Endodermal cell (in vitro differentiated cells): Measurements from ENCODE around the gene STARD8. TPM values are rescaled to one million over a fixed set of nuclear protein-coding genes. Genes with fewer than 3 reads are reported as not detected.
A peak's percentile ranks its signal among the peaks of the same experiment; 100 is the strongest.

ENCODE experiments used
- DNase-seq: peaks from one replicate; pipeline ENCODE4 v3.0.0-alpha.2; 2017
- H3K27ac ChIP-seq: 2 replicates; pipeline ENCODE4 v1.5.1; 2013; ENCODE audit warnings: mild to moderate bottlenecking, low read depth, low read length, moderate library complexity
- H3K27me3 ChIP-seq: 2 replicates; pipeline ENCODE4 v1.6.1; 2013; ENCODE audit warnings: mild to moderate bottlenecking, low read length, moderate library complexity; ENCODE audit not compliant: insufficient read depth, control insufficient read depth, poor library complexity, severe bottlenecking
- H3K36me3 ChIP-seq: 2 replicates; pipeline ENCODE4 v1.7.0; 2013; ENCODE audit warnings: mild to moderate bottlenecking, low read length, moderate library complexity; ENCODE audit not compliant: control insufficient read depth, insufficient read depth
- H3K4me1 ChIP-seq: one replicate; pipeline ENCODE4 v1.7.0; 2013; ENCODE audit warnings: low read length; ENCODE audit not compliant: control insufficient read depth, insufficient read depth
- H3K4me3 ChIP-seq: 2 replicates; pipeline ENCODE4 v1.5.1; 2013; ENCODE audit warnings: mild to moderate bottlenecking, low read length, moderate library complexity
- H3K9ac ChIP-seq: 2 replicates; pipeline ENCODE4 v1.6.1; 2013; ENCODE audit warnings: mild to moderate bottlenecking, low read length, moderate library complexity; ENCODE audit not compliant: poor library complexity, severe bottlenecking; ENCODE audit errors: extremely low read depth
- H3K9me3 ChIP-seq: 2 replicates; pipeline ENCODE4 v1.6.1; 2013; ENCODE audit warnings: mild to moderate bottlenecking, low read length, moderate library complexity; ENCODE audit not compliant: control insufficient read depth
- H3K27ac Mint-ChIP-seq: 2 replicates; pipeline ENCODE4 v1.8.0; 2020; ENCODE audit warnings: mixed read lengths
- H3K27me3 Mint-ChIP-seq: 2 replicates; pipeline ENCODE4 v1.8.0; 2021; ENCODE audit warnings: mild to moderate bottlenecking, mixed read lengths; ENCODE audit not compliant: insufficient read depth
- H3K36me3 Mint-ChIP-seq: 2 replicates; pipeline ENCODE4 v1.8.0; 2020; ENCODE audit warnings: low read depth, mixed read lengths
- H3K4me1 Mint-ChIP-seq: 2 replicates; pipeline ENCODE4 v1.8.0; 2020; ENCODE audit warnings: mixed read lengths
- H3K4me3 Mint-ChIP-seq: 2 replicates; pipeline ENCODE4 v1.8.0; 2020; ENCODE audit warnings: mild to moderate bottlenecking, moderate library complexity, mixed read lengths
- H3K9me3 Mint-ChIP-seq: 2 replicates; pipeline ENCODE4 v1.8.0; 2020; ENCODE audit warnings: mild to moderate bottlenecking, mixed read lengths
- CTCF ChIP-seq: fragments of 200-600 bp; sonication (generic); conservative IDR thresholded peaks from 2 replicates; pipeline ENCODE4 v1.5.0; 2021; ENCODE audit warnings: antibody characterized with exemption, mild to moderate bottlenecking
- WGBS, 2 experiments: methylation state at CpG; one replicate each; pipeline versions ENCODE4 v1.1.5 to v1.1.7; 2013; ENCODE audit warnings: missing lambda C conversion rate in 2 of 2, mixed read lengths in 1 of 2; ENCODE audit not compliant: insufficient coverage in 1 of 2, insufficient read length in 1 of 2; 5-methylcytosine and 5-hydroxymethylcytosine counted together
- total RNA-seq, 2 donors: library from RNA; stranded (reverse); fragmentation: NEBNext Ultra II Directional in 1 of 2; extraction: Animal tissue kit (Norgen Biotek cat#: 25700) in 1 of 2; gene quantifications; 2 replicates in 1 of 2; 3 replicates in 1 of 2; pipeline ENCODE4 v1.2.1, GENCODE V29; 2021

Gene STARD8
- total RNA-seq, 2 donors from 2014 or later: 1.5 to 1.8 TPM

- peaks cover 5% of the 10 kb centered on the region for H3K4me1 Mint-ChIP-seq
- TF ChIP-seq CTCF: no peak
- peaks cover 60% of the 10 kb centered on the region for H3K9me3 Mint-ChIP-seq
- H3K9ac ChIP-seq: no peak overlapping the region
- no peaks in the 10 kb centered on the region for H3K36me3 Mint-ChIP-seq
- WGBS, 2 experiments: 94% methylated on average over 3 of the region's 3 CpGs; no CpG with 5 or more reads in 1 of the 2 experiments
- no peaks in the 10 kb centered on the region for H3K4me1 ChIP-seq
- no peak overlapping the region for H3K27ac ChIP-seq
- no peaks in the 10 kb centered on the region for H3K27me3 Mint-ChIP-seq
- H3K9me3 ChIP-seq: no peaks in the 10 kb centered on the region
- no peak overlapping the region for H3K27ac Mint-ChIP-seq
- no peak for DNase-seq
- H3K27me3 ChIP-seq: no peaks in the 10 kb centered on the region
- H3K4me3 ChIP-seq: no peak overlapping the region
- H3K4me3 Mint-ChIP-seq: no peak overlapping the region
- H3K36me3 ChIP-seq: no peaks in the 10 kb centered on the region
Observed at GRCh38 chrX:68703846-68704245, 56.4 kb downstream of the STARD8 start.

GRCh38 chrX:68705986-68706385, 58.5 kb downstream of the STARD8 start:
- peaks cover 5% of the 10 kb centered on the region for H3K4me1 Mint-ChIP-seq
- DNase-seq: no peak
- WGBS, 2 experiments: 92% methylated on average over 5 of the region's 5 CpGs; no CpG with 5 or more reads in 1 of the 2 experiments
- H3K27ac Mint-ChIP-seq: no peak overlapping the region
- Histone ChIP-seq H3K9me3 (no peaks in the 10 kb centered on the region), H3K27me3 (no peaks in the 10 kb centered on the region), H3K9ac (no peak overlapping the region), H3K27ac (no peak overlapping the region), H3K36me3 (no peaks in the 10 kb centered on the region), H3K4me1 (no peaks in the 10 kb centered on the region), H3K4me3 (no peak overlapping the region)
- H3K27me3 Mint-ChIP-seq: no peaks in the 10 kb centered on the region
- TF ChIP-seq CTCF: no peak
- no peak overlapping the region for H3K4me3 Mint-ChIP-seq
- peaks cover 53% of the 10 kb centered on the region for H3K9me3 Mint-ChIP-seq
- H3K36me3 Mint-ChIP-seq: no peaks in the 10 kb centered on the region

- no CpG with 5 or more reads among the region's 6 CpGs for WGBS, 2 experiments
Observed at GRCh38 chrX:68708503-68709290, 61.2 kb downstream of the STARD8 start.

More at GRCh38 chrX:68708503-68709290, 61.2 kb downstream of the STARD8 start:
- H3K4me1 Mint-ChIP-seq: peaks cover 5% of the 10 kb centered on the region
- H3K27me3 ChIP-seq: no peaks in the 10 kb centered on the region
- H3K27ac ChIP-seq: no peak overlapping the region
- TF ChIP-seq CTCF: no peak
- no peak overlapping the region for H3K4me3 Mint-ChIP-seq
- no peaks in the 10 kb centered on the region for H3K27me3 Mint-ChIP-seq
- peak; percentile 83 for DNase-seq
- H3K4me1 ChIP-seq: no peaks in the 10 kb centered on the region
- no peaks in the 10 kb centered on the region for H3K9me3 ChIP-seq
- H3K4me3 ChIP-seq: no peak overlapping the region
- H3K36me3 ChIP-seq: no peaks in the 10 kb centered on the region
- no peaks in the 10 kb centered on the region for H3K36me3 Mint-ChIP-seq
- no peak overlapping the region for H3K9ac ChIP-seq
- peaks cover 57% of the 10 kb centered on the region for H3K9me3 Mint-ChIP-seq
- H3K27ac Mint-ChIP-seq: peak overlapping the region; percentile 61
